Measurements from ENCODE around the gene DAGLB.
"Not testable (repeated sequence)": the region's sequence is repeated elsewhere in the genome, so short reads cannot be mapped to it uniquely, and the experiment has no call there.

Gene DAGLB

DNA sequence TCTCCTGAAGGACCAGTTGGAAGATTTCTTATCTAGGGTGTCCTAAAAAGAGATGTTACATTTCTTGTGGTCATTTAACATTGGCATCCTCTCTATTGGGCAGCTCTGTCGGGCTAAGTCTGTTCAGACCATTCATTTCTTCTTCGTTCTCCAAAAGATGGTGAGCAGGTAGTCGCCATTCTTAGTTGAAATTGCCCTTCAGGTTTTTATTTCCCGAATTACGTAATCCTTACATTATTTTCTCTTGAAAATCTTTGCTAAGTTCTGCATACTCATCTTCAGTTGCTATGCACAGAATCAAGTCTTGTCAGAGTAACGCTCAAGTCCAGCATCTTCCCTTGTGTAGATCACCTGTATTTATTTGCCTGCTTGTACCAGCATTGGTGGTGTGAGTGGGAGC is 53.6 kb downstream of the DAGLB start:
- DNase-seq, result no peak

DNA sequence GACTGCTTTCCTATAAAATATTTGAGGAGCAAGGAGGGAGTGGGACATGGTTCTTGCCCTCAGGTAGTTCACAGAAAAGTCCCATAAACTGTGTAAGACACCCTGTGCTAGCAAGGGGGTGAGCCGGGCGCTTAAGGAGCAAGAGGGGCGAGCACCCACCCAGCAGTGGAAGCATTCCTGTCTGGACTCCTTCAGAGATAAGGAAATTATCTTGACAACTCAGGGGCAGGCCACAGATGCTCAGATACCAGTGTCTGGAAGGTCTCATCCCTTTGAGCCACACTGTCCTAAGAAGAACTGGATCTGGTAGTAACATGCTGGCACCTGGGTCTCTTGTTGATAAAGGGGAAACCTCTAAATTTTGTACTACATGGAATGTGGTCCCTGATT is 54.1 kb downstream of the DAGLB start:
- no peak for DNase-seq

DNA sequence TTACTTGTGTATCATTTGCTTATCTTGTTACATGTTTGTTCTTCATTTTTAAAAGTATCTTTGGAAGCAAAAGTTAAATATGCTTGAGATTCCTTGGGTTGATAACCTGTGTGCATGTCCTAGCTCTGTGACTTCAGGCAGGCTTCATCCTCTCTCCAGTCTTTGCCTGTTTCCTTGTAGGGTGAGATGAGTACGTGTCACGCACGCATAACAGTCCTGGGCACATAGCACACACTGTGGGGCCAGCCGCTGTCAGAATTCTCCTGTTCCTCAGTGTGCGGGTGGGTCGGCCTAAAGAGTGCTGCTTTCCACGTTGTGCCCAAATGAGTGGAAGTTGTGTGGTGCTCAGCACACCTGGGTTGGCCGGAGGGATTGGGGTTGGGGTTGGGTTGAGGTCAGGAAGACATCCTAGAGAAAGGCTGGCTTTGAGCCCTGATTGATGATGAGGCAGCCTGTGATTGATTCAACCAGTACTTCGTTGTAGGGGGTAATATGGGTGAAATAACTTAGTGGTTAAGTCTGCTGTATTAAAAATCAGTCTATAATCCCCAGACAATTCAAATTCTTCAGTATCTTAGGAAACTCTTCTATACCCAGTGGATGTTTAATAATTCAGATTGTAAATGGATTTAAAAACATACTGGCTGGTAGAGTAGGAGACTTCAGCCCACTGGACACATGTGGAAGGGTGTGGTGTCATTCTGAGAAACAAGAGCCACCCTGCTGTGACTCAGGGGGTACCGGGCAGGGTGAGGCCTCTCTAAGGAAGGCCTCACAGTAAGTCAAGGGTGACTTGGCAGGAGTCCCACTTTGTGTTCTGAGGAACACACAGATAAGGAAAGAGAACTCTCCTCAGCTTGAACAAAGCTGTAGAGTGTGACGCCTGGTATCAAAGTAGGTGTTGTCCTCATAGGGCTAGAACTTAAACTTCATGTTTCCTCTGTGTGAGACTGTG is 54.8 kb downstream of the DAGLB start:
- DNase-seq, result no peak

DNA sequence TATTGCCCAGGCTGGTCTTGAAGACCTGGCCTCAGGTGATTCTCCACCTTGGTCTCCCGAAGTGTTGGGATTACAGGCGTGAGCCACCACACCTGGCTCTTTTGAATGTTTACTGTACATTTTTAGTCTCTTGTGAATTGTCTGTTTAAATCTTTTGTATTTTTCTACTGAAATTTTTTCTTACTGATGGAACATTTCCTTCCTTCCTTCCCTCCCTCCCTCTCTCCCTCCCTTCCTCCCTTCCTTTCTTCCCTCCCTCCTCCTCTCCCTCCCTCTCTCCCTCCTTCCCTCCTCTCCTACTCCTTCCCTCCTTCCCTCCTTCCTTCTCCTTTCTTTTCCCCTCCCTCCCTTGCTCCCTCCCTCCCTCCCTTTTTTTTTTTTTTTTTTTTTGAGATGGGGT is 58.0 kb downstream of the DAGLB start:
- no peak for DNase-seq

DNA sequence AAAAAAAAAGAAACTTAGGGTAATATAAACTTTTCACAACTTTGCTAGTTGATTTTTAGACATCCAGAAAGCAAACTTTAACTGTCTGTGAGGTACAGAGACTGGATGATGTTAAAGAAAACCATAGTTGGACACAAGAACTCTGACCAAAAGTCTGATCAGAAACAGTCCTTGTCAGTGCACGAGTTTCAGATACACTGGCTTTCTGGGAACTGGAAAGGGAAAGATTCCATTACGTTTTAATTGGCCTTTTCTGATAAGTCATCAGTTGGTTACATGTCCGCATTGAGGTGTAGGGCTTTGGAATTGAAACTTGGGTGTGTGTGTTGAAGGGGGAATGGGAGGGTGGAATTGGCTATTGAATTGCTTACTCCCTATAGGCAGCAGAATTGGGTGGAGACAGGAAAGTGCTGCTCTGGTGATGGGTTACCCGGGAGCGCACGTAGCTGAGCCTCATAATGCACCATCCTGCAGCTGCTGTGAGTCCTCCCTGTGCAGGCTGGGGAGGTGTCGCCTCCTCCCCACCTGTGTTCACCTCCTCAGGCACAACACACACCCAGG is 59.9 kb downstream of the DAGLB start:
- no peak for DNase-seq

DNA sequence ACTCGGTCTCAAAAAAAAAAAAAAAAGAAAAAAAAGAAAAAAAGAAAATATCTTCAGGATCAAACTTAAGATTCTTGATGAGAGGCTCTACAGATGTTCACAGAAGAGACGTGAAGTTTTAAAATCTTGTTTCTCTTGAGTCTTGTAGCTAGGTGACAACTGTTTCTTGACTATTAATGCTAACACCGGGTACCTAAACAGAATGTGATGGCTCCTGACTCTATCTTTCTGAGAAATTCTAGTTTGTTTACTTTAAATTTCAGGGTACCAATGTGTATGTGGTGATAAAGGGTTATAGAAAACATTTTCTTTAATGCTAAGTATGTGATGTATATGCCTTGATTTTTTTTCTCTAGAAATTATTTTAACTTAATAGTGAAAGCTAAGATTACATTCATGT is 61.0 kb downstream of the DAGLB start:
- no peak for DNase-seq

DNA sequence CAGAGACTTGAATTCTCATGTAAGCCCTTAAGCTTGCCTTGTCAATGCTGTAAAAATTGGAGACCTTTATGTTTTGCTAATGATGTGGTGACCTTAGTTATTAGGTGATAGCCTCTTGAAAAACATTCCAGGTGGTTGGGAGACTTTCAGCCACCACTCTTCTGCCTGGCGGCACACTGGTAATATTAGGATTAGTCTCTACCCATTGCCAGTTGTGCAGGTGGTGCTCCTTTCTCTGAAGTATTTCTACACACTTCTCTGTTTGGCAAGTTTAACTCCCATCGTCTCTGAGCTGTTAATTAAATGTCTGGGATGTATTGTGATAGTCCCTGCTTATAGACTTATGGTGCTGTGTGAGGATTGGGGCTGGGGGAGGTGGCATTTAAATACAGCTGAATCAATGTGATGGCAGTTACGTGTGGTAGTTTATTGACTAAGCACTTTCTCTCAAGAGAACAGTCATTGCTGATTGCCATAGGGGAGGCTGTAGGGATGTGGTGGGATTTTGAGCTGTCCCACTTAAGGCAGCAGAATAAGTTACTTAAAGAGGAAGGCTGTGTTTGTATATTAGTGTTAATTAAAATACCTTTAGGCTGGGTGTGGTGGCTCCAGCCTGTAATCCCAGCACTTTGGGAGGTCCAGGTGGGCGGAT is 61.7 kb downstream of the DAGLB start:
- DNase-seq, result peak; percentile 40

DNA sequence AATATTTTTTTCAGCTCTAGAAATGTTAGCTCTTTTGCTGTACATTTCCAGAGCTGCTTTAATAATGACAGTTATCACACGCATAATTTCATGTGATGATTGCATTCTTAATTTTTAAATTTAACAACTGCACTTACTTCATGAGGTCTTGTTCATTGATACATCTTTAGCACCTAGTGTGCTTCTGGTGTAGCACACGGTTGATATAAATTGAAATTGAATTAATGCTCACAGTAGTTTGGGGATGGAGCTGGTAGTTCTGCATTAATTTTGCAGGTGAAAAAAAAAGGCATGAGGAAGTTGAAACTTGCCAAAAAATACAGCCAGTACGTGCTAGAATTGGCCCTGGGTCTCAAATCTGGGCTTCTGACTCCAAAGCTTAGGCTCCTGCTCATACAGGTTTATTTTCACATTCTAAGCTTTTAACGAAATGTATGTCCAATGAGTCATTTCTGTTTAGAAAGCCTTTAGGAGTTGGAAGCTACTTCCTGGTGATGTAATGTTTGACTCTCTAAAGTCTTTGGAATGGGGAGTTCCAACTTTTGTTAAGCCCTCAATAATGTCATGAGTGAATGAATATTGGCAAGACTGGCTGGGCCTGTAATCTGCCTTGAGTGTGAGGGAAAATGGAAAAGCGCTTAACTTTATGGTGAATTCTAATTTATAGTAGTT is 62.5 kb downstream of the DAGLB start:
- DNase-seq, result no peak

DNA sequence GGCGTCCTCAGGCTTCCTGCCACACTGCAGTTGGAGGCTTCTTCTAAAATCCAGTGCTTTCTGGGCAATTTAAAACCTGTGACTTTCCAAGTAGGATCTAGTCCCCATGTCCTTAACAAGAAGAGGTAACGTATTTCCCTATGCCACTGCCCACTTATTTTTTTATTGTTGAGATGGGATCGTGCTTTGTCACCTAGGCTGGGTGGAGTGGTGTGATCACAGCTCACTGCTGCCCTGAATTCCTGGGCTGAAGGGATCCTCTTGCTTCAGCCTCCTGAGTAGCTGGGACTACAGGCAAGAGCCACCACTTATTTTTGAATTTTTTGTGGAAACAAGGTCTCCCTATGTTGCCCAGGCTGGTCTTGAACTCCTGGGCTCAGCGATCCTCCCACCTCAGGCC is 63.4 kb downstream of the DAGLB start:
- DNase-seq, result no peak

DNA sequence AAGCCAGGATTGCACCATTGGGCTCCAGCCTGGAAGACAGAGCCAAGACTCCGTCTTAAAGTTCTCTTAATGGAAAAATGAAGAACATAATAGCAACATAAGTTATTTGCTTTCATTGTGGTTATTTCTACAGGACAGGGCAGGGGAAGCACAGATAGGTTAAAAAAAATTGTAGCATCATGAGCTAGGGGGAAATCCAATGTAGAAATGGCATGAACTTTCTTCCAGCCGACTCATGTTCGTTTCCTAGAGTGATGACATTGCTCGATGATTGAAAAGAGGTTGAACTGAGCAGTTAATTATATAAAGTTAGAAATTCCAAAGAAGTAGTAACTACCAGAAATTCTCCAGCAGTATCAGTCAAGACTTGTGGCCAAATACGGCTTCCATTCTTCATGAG is 64.9 kb downstream of the DAGLB start:
- no peak for DNase-seq

DNA sequence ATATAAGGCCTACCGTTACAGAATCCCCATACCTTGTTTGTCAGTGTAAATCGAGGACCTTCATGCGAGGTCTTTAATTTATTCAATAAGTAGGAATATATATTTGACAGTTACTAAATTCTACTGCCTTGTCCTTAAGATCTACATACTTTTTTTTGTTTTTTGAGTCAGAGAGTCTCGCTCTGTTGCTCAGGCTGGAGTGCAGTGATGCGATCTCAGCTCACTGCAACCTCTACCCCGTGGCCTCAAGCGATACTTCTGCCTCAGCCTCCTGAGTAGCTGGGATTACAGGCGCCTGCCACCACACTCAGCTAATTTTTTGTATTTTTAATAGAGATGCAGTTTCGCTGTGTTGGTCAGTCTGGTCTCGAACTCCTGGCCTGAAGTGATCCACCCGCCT is 65.9 kb downstream of the DAGLB start:
- DNase-seq, result not testable (repeated sequence)

DNA sequence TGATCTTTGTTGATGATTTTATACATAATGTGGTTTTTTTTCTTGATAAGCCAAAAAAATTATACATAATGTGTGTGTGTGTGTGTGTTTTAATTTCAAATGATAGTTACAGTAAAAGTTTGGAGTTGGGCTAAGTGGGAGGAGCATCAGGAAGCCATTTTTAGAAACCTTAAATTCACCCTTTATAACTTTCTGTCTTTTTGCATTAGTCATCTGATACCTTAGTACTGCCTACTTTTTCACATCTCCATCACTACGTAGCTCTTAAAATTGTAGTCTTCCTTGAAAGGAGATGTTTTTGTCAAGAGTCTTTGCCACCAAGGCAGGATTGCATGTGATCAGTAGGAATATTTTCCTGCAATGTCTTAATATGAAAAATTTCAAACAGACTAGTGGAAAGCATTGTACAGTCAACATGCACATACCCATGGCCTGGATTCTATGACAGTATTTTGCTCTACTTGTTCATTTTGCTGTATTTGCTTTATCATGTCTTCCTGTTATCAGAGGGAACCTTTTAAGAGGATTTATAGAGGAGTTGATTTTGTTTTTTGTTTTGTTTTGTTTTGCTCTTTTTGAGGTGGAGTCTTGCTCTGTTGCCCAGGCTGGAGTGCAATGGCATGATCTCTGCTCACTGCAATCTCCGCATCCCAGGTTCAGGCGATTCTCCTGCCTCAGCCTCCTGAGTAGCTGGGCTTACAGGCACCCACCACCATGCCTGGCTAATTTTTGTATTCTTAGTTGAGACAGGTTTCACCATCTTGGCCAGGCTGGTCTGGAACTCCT is 67.3 kb downstream of the DAGLB start:
- no peak for DNase-seq

DNA sequence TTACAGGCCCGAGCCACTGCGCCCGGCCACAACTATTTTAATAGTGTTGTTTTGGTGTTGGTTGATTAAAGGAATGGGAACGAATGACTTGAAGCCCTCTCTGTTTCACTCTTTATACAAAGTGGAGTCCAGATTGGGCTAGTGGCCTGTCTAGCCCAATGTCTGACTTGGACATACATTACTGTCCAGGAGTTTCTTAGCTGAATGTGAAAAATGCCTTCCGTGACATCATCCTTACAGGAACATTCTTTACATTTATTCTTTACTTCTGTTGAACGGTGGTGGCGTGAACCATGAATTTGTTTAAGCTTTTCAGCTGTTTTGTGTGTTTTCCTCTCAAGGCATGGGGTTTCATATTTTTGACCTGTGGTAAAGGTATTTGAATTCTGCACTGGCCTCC is 67.9 kb downstream of the DAGLB start:
- DNase-seq, result no peak

DNA sequence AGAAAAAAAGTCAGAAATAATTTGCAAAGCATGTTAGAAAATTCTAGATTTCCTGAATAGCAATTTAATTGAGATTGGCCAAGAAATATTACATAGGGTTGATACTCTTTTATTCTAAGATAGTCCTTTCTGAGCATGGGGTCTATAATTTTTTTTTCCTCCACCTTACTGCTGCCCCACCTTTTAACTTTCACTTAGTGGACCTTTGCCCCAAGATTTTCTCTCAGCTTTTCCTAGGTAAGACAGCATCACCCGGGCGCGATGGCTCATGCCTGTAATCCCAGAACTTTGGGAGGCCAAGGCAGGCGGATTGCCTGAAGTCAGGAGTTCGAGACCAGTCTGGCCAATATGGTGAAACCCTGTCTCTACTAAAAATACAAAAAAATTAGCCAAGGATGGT is 69.2 kb downstream of the DAGLB start:
- DNase-seq, result not testable (repeated sequence)

DNA sequence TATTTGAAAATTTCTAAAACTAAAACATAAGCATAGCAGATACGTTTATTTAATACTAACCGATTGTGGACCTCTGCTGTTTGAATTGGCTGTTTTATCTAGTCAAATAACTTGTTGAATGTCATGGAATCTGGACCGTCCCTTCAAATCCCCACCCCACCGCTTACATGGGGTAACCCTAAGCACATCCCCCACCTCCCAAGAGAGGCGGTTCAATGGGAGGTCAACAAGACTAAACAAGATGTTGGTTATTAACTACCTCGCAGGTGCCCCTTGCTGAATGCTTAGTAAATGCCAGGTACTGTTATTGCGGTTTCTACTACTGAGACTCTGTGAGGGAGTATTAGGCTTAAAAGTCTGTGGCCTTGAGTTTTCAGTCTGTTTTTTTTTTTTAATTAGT is 70.9 kb downstream of the DAGLB start:
- DNase-seq, result no peak

DNA sequence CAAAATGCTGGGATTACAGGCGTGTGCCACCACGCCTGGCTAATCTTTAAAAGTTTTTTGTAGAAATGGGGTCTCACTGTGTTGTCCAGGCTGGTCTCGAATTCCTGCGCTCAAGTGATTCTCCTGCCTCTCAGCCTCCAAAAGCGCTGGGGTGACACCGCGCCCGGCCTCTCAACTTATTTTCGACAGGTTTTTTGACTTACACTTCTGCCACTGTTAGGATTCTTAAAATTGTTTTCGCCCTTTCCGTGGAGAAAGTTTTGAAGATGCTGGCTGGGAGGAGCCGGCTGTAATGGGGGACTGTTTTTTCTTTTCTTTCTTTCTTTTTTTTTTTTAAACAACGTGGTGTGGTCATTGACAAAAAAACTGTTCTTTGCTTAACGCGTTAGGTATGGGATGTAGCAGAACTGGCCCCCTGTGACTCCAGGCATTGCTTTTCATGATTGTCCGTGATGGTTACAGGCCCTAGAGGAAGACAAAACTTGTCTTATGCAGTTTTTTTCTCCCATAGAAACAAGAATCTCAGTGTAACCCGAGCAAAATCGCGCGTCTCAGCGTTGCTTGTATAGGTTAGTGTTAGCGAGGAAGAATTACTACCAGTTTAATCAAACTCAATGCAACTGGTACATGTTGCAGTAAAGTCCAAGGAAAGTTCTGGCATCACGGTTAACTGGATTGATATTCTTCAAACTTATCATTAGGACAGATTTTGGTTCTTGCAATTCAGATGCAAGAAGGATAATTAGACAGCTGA is 72.2 kb downstream of the DAGLB start:
- DNase-seq, result no peak

DNA sequence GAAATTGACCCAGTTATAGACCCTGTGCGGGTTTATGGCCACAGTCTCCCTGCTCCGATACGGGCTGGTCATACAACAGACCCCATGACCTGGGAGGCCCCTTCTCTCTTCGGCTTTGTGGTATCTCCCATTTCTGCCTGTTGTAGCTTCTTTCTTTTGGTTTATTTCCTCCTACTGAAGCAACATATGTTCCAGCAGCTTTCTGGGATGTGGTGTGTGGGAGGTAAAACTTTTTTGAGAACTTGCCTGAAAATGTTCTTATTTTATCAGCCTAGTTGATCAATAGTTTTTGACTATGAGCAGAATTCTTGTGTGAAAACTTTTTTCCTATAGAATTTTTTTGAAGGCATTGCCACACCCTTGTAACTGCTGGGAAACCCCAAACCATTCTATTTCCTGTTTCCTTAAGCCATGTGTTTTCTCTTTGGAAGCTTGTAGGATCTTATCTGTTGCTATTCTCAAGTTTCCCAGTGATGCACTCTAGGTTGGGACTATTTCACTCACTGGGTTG is 80.0 kb downstream of the DAGLB start:
- no peak for DNase-seq

DNA sequence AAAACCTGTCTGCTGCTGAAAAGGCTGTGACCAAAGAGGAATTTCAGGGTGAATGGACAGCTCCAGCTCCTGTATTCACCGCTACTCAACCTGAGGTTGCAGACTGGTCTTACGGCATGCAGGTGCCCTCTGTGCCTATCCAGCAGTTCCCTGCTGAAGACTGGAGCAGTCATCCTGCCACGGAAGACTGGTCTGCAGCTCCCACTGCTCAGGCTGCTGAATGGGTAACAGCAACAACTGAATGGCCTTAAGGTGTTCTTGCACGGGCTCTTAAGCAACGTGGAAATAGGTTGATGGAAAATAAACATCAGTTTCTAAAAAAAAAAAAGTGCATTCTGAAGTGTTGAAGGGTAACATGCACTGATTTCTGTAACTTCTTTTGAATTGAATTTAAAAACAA is 82.3 kb downstream of the DAGLB start:
- no peak for DNase-seq

DNA sequence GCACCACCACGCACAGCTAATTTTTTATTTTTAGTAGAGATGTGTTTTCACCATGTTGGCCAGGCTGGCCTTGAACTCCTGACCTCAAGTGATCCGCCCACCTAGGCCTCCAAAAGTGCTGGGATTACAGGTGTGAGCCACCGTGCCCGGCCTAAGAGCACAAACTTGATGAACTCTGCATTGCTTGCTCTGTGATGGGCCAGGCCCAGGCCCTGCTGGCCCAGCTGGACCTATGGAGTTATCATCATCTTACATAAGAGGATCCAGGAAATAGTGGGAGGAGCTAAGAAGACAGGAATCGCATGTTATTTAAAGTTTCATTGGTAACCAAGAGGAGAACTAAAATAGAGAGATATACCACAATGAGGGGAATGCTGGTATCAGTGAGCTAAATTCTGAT is 86.9 kb downstream of the DAGLB start:
- no peak for DNase-seq

DNA sequence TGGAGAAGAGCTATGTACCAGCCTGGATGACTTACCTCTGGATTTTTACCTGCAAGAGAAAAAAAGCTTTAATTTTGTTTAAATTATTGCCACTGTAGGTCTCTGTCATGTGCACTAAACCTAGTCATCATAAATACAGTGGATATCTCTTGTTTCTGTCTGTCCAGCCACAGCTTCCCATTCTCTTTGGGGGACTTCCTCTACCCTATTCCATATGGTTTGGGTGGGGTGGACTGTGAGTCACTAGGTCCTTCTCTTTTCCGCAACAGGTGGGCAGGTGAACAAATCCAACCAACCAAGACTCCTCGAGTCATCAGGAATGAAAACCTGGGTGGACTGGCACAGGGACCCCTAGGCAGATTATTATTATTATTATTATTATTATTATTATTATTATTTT is 88.0 kb downstream of the DAGLB start:
- no peak for DNase-seq

Data from NCI-H524 treated with DMSO at 0.1 percent for 48 hours (cell line).